GM12801 (cell line): ENCODE measurements around the gene MSANTD2.

Experiments used
- CTCF ChIP-seq: IDR thresholded peaks from one replicate; pipeline ENCODE4 v1.5.1; 2011; ENCODE audit warnings: control low read depth; ENCODE audit not compliant: insufficient read length; ENCODE audit errors: extremely low read depth

Gene MSANTD2

GRCh38 chr11:124761301-124762104, 38.7 kb downstream of the MSANTD2 start:
- TF ChIP-seq CTCF = no peak

DNA sequence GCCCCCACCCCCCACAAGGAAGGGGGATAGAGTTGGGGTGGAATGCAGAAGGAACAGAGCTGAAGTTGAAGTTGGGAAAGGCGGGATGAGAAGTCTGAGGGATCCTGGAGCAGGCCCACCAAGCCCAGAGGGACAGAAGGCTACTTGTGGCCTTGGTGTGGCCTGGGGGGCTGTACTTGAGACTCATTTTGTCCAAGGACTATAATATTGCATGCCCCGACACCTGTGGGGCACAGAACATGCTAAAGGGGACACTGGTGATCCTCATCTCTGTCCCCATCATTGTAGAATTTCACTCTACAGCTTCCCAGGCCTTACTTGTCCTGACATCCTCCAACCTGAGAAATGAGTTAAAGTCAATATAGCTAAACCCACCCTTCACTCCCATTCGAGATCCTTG, 39.4 kb downstream of the MSANTD2 start:
- TF ChIP-seq CTCF = no peak

DNA sequence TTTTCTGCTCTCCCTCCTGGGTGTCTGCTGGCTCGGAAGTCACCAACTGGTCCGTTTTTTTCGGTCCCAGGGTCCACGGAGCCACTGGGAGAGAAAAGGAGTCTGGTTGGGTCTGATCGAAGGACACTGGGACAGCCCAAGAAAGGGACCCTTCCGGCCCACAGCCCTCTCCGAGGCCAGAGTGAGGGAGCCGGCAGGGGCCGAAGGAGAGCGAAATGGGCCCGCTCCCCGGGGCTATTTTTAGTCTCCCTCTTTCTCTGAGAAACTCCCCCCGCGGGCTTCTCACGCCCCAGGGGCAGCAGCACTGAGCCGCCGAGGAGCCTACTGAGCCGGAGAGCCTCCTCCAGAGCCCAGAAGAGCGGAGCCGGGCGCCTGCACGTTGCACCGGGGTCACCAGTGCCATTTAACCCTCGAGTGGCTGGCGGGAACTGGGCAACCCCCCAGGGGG, 40.0 kb downstream of the MSANTD2 start:
- no peak for TF ChIP-seq CTCF

DNA sequence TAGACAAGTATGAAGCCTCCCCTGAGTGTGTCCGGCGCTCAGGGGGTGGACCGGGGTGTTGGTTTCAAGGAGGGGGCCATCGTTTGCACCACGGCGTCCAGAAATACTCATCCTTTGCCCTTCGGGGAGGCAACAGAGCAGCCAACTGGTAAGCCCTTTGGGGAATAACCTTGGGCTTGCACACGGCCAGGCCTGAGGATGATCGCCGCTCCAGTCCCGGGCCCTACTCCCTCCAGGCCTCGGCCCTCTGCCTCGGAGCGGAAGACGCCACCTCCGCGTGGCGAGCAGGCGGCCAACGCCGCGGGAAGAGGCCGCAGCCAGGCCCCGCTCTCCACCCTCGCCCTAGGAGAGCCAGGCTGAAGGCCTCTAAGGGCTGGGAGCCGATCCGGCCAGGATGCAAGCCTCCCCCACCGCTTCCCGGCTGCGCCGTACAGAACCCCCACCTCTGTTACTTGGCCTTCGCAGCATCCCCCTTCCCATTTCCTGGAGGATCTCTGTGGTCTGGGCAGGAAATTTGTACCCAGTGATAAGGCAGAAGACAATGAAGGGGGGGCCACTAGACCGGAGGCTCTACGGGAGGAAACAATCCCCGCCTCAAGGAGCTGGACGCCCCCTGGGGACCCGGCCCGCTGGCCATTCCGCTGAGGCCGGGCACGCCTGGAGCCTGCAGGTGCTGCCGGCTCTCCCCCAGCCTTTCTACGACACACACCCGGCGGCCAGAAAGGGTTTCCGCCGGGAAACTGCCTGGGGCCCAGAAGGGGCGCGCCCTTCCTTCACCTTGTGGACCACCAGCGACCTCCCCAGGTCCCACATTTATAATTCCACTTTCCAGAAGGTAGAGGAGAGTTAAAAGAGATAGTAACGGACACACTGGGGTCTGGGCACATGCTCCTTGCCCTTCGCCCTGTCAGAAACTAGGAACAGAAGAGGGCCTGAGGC, 40.7 kb downstream of the MSANTD2 start:
- TF ChIP-seq CTCF = no peak

DNA sequence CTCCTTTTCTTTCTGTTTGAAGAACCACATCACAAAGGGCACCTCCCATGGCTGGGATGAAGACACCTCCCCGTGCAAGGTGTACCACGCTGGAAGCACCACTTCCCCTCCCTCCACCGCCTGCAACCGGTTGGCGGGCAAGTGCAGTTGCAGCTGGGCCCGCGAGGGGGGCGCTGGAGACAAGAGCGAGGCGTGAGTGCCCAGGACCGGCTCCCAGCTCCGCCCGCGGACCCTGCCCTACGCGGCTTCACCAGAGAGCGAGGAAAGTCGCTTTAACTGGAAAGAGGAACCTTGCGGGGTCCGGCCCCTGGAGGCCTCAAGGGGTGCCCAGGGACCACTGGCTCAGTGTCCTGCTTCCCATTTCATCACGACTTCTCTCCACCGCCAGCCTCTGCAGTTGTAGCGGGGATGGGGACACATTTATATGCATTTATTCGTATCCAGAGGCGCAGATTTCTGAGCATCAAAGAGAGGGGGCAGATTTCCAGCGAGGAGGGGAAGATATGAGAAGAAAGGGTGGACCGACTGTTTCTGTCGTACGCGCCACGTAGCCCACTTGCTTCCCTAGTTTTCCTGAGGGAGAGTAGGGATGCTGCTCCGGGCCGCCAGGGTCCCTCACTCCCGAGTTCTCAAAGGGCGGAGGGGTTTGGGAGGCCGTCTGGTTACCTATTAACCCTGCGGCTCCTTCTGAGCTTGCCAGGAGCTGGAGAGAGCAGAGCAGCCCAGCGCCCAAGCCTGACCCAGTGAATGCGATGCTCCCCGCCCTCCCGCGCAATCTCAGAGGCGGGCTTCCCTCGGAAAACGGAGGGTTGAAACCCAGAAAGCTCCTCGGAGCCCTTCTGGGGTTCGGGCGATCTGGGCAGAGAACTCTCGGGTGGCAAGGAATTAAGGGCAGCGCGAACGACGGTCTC, 41.6 kb downstream of the MSANTD2 start:
- no peak for TF ChIP-seq CTCF

DNA sequence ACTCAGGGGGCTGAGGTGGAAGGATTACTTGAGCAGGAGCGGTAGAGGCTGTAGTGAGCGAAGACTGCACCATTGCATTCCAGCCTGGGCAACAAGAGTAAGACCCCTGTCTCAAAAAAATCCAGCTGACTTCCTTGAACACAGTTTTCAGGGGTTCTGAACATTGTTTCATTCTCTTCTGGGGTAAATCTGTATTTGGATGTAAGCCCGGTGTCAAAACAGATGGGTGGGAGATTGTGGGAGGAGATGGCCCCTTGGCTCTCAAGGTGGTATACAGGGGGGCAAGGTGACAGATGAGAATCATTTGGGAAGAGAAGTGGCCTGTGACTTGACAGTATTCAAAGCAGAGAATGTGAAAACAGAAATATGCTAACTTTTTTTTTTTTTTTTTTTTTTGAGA, 42.9 kb downstream of the MSANTD2 start:
- TF ChIP-seq CTCF = no peak
